ENCODE results near the gene TADA3. TPM values are rescaled to one million over a fixed set of nuclear protein-coding genes. Genes with fewer than 3 reads are reported as not detected.

Gene TADA3
- total and polyA plus RNA-seq, 2 experiments from 2014 or later: 29.1 to 61.7 TPM

- H3K9me3 Mint-ChIP-seq: no peaks in the 10 kb centered on the region
- Histone ChIP-seq H3K27ac (ENCODE audit: low read depth) (no peak overlapping the region), H3K79me2 (replicated peaks; ENCODE audit: insufficient read depth) (no peaks in the 10 kb centered on the region), H3K4me1 (ENCODE audit: insufficient read depth) (no peaks in the 10 kb centered on the region), H3K27me3 (ENCODE audit: insufficient read depth) (0 out of 2 replicates have a peak, but pooled peaks cover 2% of the 10 kb centered on the region), H3K4me3 (no peak overlapping the region), H3F3A (replicated peaks; ENCODE audit: low read depth) (0 out of 2 replicates have a peak, but pooled peaks cover 2% of the 10 kb centered on the region), H4K20me1 (replicated peaks; ENCODE audit: insufficient read depth) (no peaks in the 10 kb centered on the region; the same call in 1 of the 2 replicates), H2AFZ (no peak overlapping the region), H3K4me2 (no peak overlapping the region), H3K9me2 (ENCODE audit: insufficient read depth) (no peaks in the 10 kb centered on the region), H3K36me3 (ENCODE audit: insufficient read depth) (0 out of 2 replicates have a peak, but pooled peaks cover 6% of the 10 kb centered on the region)
- no peak for TF ChIP-seq NANOG (IDR thresholded peaks at IDR 0.05; ENCODE audit: borderline replicate concordance)
- TF ChIP-seq CTCF (conservative IDR thresholded peaks at IDR 0.05; ENCODE audit: low read depth in 2 of 2): no peak
- no peak for TF ChIP-seq ETS1 (IDR thresholded peaks at IDR 0.05)
- TF ChIP-seq ZNF114 (CRISPR knock-in tag; IDR thresholded peaks at IDR 0.05): no peak
- no peak for TF ChIP-seq REST (IDR thresholded peaks at IDR 0.05; ENCODE audit: unreplicated experiment)
- TF ChIP-seq ZNF462 (CRISPR knock-in tag; IDR thresholded peaks at IDR 0.05): no peak
- TF ChIP-seq POLR2AphosphoS5 (IDR thresholded peaks at IDR 0.05; ENCODE audit: low read depth): no peak
- TF ChIP-seq STAT1 (IDR thresholded peaks at IDR 0.05; ENCODE audit: unreplicated experiment): no peak
- peaks cover 14% of the 10 kb centered on the region for H3K27me3 Mint-ChIP-seq (ENCODE audit: insufficient read depth, low read depth, poor library complexity)
- peaks cover 34% of the 10 kb centered on the region for H3K36me3 Mint-ChIP-seq (ENCODE audit: low read depth)
- DNase-seq (ENCODE audit: low spot score) (no peak), ATAC-seq (no peak)
- H3K4me3 Mint-ChIP-seq: no peak overlapping the region
- H3K4me1 Mint-ChIP-seq: no peaks in the 10 kb centered on the region
- H3K27ac Mint-ChIP-seq: no peak overlapping the region
Observed at GRCh38 chr3:9779721-9780457, 12.4 kb downstream of the TADA3 start.

Data from GM23338 (cell line).